Epithelial cell of proximal tubule (primary cell): ENCODE data around the gene PKNOX2. TPM values are rescaled to one million over a fixed set of nuclear protein-coding genes. Genes with fewer than 3 reads are reported as not detected.

Experiments used
- DNase-seq: peaks from one replicate; pipeline ENCODE4 v3.0.0-alpha.2; 2011; ENCODE audit warnings: low read depth
- H3K4me3 ChIP-seq: 2 replicates; pipeline ENCODE4 v1.5.1; 2011; ENCODE audit warnings: low read depth, mild to moderate bottlenecking, low read length
- CTCF ChIP-seq: conservative IDR thresholded peaks from 2 replicates; pipeline ENCODE4 v1.5.1; 2012; ENCODE audit warnings: low read depth, mild to moderate bottlenecking, low read length
- total RNA-seq: library from RNA; depleted of rRNA; stranded (reverse); fragments of >200 nt; gene quantifications from 2 replicates; pipeline ENCODE4 v1.2.3, GENCODE V29; 2015

The PKNOX2 gene
- total RNA-seq, 1 donor from 2014 or later = not detected

- no peak for DNase-seq
Measured at GRCh38 chr11:125401746-125402145, 237.2 kb downstream of the PKNOX2 start.

GRCh38 chr11:125402435-125402834, 237.9 kb downstream of the PKNOX2 start:
- TF ChIP-seq CTCF = no peak
- DNase-seq = peak; percentile 2
- H3K4me3 ChIP-seq = no peak overlapping the region

More at GRCh38 chr11:125401746-125402145, 237.2 kb downstream of the PKNOX2 start:
- no peak for TF ChIP-seq CTCF
- no peak overlapping the region for H3K4me3 ChIP-seq

GRCh38 chr11:125404157-125404810, 239.7 kb downstream of the PKNOX2 start:
- no peak overlapping the region for H3K4me3 ChIP-seq
- no peak for DNase-seq
- TF ChIP-seq CTCF = no peak

GRCh38 chr11:125404811-125405790, 240.6 kb downstream of the PKNOX2 start:
- peak; percentile 83 for TF ChIP-seq CTCF
- no peak for DNase-seq
- H3K4me3 ChIP-seq = no peak overlapping the region

GRCh38 chr11:125407046-125407445, 242.5 kb downstream of the PKNOX2 start:
- TF ChIP-seq CTCF = no peak
- H3K4me3 ChIP-seq = no peak overlapping the region
- DNase-seq = no peak

- DNase-seq = no peak
- no peak for TF ChIP-seq CTCF
- H3K4me3 ChIP-seq = no peak overlapping the region
Measured at GRCh38 chr11:125408311-125408711, 243.8 kb downstream of the PKNOX2 start.
